GM12878 (cell line): ENCODE data around the gene HPX.

Experiments
- CHD1 ChIP-seq: IDR thresholded peaks from 2 replicates; pipeline ENCODE4 v1.6.1; 2012; ENCODE audit warnings: low read depth, low read length, improper control_type of control experiment
- JUNB ChIP-seq: IDR thresholded peaks from 2 replicates; pipeline ENCODE4 v1.6.1; 2016; ENCODE audit warnings: antibody characterized with exemption, mild to moderate bottlenecking
- POLR2A ChIP-seq: IDR thresholded peaks from 2 replicates; pipeline ENCODE4 v1.6.1; 2011; ENCODE audit warnings: low read depth, mild to moderate bottlenecking, low read length
- RBBP5 ChIP-seq: fragments of 200-600 bp; sonication (generic); conservative IDR thresholded peaks from 2 replicates; pipeline ENCODE4 v1.6.1; 2016
- SP1 ChIP-seq: IDR thresholded peaks from one replicate; pipeline ENCODE4 v1.6.1; 2011; ENCODE audit warnings: low read depth, low read length
- SREBF1 ChIP-seq: IDR thresholded peaks from 2 replicates; pipeline ENCODE4 v1.6.1; 2012; ENCODE audit warnings: mild to moderate bottlenecking, low read length
- USF1 ChIP-seq: IDR thresholded peaks from 2 replicates; pipeline ENCODE4 v1.6.1; 2011; ENCODE audit warnings: borderline replicate concordance, low read depth, mild to moderate bottlenecking, moderate library complexity, mixed read lengths, low read length; ENCODE audit not compliant: insufficient read depth; ENCODE audit errors: extremely low read length
- TF ChIP-seq, protein P1 (sequence below), 3 experiments: IDR thresholded peaks in 2 of 3; conservative IDR thresholded peaks in 1 of 3; 2 replicates each; pipeline ENCODE4 v1.5.1; 2011; ENCODE audit warnings: low read depth in 3 of 3, low read length in 3 of 3, mild to moderate bottlenecking in 3 of 3, control low read depth in 2 of 3, moderate library complexity in 2 of 3, inconsistent platforms in 1 of 3, mixed read lengths in 1 of 3; ENCODE audit not compliant: control insufficient read depth in 2 of 3, insufficient read depth in 1 of 3; ENCODE audit errors: extremely low read depth in 1 of 3

DNA sequence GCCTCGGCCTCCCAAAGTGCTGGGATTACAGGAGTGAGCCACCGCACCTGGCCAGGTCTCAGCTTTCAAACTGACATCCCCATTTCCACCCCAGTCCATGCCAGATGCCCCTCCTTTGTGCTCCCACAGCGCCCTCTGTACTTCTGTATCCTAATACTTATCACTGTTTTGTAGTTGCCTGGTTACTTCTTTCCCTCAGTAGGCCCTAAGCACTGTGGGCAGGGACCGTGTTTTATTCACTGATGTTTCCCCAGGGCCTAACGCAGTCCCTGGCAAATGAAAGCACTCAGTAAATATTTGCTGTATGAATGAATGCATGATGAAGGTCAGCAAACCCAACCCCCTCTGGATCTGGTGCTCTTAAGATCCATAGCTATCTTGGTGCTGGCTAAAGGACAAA lies 35.1 kb upstream of the HPX start:
- TF ChIP-seq POLR2A (no peak), SREBF1 (no peak), CHD1 (no peak), SP1 (no peak), USF1 (no peak), JUNB (no peak), RBBP5 (no peak)
- TF ChIP-seq, protein P1, sequence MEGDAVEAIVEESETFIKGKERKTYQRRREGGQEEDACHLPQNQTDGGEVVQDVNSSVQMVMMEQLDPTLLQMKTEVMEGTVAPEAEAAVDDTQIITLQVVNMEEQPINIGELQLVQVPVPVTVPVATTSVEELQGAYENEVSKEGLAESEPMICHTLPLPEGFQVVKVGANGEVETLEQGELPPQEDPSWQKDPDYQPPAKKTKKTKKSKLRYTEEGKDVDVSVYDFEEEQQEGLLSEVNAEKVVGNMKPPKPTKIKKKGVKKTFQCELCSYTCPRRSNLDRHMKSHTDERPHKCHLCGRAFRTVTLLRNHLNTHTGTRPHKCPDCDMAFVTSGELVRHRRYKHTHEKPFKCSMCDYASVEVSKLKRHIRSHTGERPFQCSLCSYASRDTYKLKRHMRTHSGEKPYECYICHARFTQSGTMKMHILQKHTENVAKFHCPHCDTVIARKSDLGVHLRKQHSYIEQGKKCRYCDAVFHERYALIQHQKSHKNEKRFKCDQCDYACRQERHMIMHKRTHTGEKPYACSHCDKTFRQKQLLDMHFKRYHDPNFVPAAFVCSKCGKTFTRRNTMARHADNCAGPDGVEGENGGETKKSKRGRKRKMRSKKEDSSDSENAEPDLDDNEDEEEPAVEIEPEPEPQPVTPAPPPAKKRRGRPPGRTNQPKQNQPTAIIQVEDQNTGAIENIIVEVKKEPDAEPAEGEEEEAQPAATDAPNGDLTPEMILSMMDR (IDR thresholded peaks at IDR 0.05 in 2 of 3, conservative IDR thresholded peaks at IDR 0.05 in 1 of 3; ENCODE audit: control insufficient read depth in 2 of 3, extremely low read depth in 1 of 3, insufficient read depth in 1 of 3, low read depth in 3 of 3, low read length in 3 of 3), result no peak
